ENCODE results near the gene C9.

The C9 gene

DNA sequence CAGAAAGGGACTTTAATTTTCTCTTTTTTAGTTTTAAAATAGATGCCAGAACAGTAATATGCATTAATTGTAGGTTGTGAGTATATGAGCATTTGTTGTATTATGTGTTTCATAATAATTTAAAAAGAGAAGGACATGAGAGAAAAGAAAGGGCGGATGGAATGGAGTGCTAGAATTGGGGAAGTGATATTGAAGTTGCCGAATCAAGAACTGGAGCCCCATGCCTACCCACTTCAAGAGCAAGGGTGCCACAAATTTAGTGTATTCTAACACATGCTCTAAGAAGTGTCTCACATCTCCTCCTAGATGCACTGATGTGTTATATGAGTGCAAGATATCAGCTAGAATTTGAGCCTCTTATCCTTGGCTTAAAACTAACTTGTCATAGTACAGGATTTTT is 101.3 kb downstream of the C9 start:
- no peak for DNase-seq (ENCODE audit: low spot score)
- no peak for TF ChIP-seq CTCF (IDR thresholded peaks at IDR 0.05; ENCODE audit: borderline replicate concordance, control extremely low read depth, extremely low read depth, insufficient read depth, missing control alignments)
- in situ Hi-C loops (cut with MboI; ENCODE audit: low sequenced_read_pairs, unreplicated experiment), result no loop called here

- TF ChIP-seq CTCF (IDR thresholded peaks at IDR 0.05; ENCODE audit: borderline replicate concordance, control extremely low read depth, extremely low read depth, insufficient read depth, missing control alignments), result no peak
- in situ Hi-C loops (cut with MboI; ENCODE audit: low sequenced_read_pairs, unreplicated experiment), result no loop called here
- no peak for DNase-seq (ENCODE audit: low spot score)
These were observed 104.2 kb downstream of the C9 start for GRCh38 chr5:39260095-39260494.

DNA sequence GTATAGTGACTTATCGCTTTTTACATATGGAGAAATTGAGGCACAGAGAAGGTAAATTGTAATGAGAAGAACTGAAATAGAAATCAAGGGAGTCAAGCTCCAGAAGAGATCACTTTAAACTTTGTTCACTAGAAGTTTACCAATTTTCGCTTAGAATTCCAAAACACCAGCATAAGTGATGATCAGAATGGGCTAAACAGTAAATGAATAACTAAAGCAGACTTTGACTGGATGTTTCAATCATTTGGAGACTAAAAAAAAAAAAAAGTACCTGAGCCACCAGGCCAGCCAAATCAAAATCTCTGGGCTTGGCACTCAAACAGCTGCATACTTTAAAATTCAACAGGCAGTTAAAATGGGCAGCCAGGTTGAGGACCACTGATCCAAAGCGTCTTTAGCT is 106.7 kb downstream of the C9 start:
- no peak for TF ChIP-seq CTCF (IDR thresholded peaks at IDR 0.05; ENCODE audit: borderline replicate concordance, control extremely low read depth, extremely low read depth, insufficient read depth, missing control alignments)
- in situ Hi-C loops (cut with MboI; ENCODE audit: low sequenced_read_pairs, unreplicated experiment), result no loop called here
- DNase-seq (ENCODE audit: low spot score), result no peak

- peak; percentile 33 for DNase-seq (ENCODE audit: low spot score)
- no peak for TF ChIP-seq CTCF (IDR thresholded peaks at IDR 0.05; ENCODE audit: borderline replicate concordance, control extremely low read depth, extremely low read depth, insufficient read depth, missing control alignments)
- in situ Hi-C loops (cut with MboI; ENCODE audit: low sequenced_read_pairs, unreplicated experiment), result no loop called here
These were observed 107.6 kb downstream of the C9 start for GRCh38 chr5:39256477-39257235.

- no peak for DNase-seq (ENCODE audit: low spot score)
- in situ Hi-C loops (cut with MboI; ENCODE audit: low sequenced_read_pairs, unreplicated experiment), result no loop called here
- TF ChIP-seq CTCF (IDR thresholded peaks at IDR 0.05; ENCODE audit: borderline replicate concordance, control extremely low read depth, extremely low read depth, insufficient read depth, missing control alignments), result no peak
These were observed 108.9 kb downstream of the C9 start for GRCh38 chr5:39255406-39255805.

DNA sequence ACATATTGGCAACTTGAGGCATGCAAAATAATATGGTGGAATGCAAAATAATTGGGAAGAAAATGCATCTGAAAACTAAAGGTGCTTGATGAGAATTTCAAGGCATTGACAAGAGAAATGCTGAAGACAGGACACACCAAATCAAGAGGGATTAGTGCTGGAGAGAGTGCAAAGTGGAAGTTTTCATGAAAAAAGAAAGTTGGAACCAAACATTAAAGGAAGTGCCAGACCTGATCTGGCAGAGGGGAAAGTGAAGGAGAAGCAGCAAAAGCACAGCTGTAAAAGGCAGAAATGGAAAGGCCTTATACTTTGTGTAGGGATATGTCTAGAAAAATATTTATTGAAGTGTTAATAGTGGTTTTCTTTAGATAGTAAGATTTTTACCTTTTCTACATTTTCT is 109.6 kb downstream of the C9 start:
- DNase-seq (ENCODE audit: low spot score), result no peak
- TF ChIP-seq CTCF (IDR thresholded peaks at IDR 0.05; ENCODE audit: borderline replicate concordance, control extremely low read depth, extremely low read depth, insufficient read depth, missing control alignments), result no peak
- in situ Hi-C loops (cut with MboI; ENCODE audit: low sequenced_read_pairs, unreplicated experiment), result no loop called here

Measured in GM13976 (cell line).